Kidney tubule cell (primary cell): ENCODE measurements around the gene PITX3.

Experiments
- DNase-seq: peaks from one replicate; pipeline ENCODE4 v3.0.0-alpha.2; 2018; ENCODE audit warnings: low spot score

The PITX3 gene

DNA sequence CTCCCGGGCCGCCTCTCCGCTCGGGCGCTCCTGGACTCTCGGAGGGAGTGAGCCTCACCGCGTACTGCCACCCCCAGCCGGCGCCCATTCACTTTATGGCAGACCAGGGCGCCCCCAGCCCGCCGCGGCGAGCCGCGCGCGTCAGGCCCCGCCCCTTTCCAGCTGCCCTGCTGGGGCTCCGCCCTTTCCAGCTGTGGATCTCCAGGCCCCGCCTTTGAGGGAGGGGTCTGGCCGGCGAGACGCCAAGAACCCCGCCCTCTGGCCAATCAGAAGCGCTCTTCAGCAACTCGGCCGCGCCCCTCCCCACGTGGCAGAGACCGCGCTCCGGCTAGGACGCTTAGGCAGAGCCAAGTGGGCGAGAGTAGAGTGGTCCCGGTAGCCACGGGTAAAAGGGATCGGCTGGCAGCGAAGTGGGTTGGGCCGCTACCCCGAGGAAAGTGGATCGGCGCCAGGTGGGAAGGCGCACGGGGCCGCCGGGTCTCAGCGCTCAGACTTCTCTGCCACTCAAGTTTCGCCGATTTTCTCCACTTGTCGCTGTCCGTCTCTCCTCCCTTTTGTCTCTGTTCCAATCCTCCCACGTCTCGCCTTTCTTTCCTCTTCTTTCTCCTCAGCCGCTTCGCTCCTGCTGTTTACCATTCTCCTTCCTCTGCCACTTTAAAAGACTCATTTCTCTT, at the start of gene PITX3:
TSS of gene PITX3 (minus strand) at position 69 of the 674 bp plus-strand sequence. CDS start 9,432 bp downstream, outside the sequence.
- DNase-seq, result peak; percentile 87

DNA sequence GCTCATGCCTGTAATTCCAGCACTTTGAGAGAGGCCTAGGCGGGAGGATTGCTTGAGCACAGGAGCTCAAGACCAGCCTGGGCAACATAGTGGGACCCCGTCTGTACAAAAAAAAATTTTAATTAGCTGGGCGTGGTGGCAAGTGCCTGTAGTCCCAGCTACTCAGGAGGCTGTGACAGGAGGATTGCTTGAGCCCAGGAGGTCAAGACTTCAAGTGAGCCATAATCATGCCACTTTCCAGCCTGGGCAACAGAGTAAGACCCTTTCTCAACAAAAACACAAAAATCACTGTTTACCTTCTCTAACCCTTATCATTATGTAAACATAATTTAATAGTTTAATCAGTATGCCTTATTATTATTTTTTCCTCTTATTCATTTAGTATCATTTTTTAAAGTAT, 48.5 kb upstream of the PITX3 start:
- DNase-seq, result no peak

DNA sequence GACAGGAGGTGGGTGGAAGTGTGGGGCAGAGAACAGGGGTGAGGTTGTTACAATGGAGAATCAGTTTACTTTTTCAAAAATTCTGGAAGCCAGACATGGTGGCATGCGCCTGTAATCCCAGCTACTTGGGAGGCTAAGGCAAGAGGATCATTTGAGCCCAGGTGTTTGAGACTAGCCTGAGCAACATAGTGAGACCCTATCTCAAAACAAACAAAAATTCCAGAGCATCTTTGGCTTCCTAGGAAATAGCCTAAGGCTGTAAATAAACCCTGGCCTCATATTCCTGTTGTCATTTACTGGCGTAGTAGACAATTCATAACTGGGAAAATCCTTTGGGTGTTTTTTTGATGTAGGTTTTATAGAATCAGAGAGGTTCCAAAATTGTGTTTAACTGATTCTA, 48.0 kb upstream of the PITX3 start:
- DNase-seq, result no peak

DNA sequence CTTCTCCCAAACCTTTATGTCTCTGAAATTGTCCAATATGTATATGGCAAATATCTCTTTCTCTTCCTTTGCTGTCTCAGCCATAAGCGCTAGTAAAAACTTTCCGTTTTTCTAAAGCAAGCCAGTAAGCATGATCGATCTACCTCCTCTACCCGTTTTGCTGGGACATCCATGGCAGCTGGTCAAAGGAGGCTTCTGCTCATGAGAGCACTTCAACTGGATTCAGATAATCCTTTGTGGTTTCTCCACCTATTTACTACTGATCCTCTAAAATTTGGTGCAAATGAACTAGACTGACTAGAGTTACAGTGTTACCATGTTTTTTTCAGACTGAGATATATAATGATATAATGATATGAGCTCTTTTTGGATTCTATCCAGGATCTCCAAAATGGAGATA, 46.7 kb upstream of the PITX3 start:
- no peak for DNase-seq

DNA sequence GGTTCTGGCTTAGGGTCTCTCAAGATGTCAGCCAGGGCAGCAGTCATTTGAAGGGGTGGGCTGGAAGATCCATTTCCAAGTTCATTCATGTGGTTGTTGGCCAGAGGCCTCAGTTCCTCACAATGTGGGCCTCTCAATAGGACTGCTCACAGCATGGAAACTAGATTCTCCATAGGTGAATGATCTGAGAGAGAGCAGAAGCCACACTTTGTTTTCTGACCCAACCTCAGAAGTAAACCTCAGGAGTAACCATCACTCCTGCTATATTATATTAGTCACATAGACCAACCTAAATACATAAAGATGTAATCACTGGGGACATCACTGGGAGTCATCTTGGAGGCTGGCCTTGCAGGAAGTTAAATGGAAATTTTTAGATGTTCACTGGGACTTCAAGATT, 46.2 kb upstream of the PITX3 start:
- no peak for DNase-seq

DNA sequence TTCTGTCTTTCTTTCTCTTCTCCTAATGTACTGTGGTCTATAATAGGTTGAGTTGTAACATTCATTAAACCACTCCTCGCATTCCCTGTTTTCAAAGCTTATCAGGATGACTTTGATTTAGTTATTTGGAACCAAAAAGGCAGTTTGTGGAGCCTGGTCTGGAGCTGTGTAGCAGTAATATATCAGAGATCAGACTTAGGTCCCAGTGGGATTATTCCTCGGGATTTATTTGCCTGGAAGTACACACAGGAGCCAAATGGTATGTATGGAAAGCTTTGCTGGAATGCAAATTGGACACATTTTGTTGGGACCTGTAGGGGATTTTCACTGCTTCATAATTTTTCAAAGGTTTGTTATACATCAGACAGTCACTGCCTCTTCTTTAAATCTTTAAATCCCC, 44.9 kb upstream of the PITX3 start:
- DNase-seq, result no peak

DNA sequence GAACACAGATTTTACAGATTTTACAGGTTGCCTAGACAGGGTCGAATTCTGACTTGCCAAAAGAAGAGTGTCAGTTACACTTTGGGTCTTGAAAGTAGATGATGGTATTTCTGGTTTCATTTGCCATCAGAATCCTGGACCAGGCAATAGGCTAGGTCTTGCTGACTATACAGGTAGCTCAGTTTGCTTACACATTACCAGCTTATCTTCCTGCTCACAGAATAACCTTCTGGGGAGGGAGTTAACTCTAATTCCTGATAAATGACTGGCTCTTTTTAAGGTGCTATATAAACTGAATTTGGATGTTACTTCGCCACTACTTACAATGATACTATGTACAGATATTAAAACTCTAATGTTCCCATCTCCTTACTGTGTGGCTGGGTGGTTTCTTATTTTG, 43.8 kb upstream of the PITX3 start:
- DNase-seq, result no peak

DNA sequence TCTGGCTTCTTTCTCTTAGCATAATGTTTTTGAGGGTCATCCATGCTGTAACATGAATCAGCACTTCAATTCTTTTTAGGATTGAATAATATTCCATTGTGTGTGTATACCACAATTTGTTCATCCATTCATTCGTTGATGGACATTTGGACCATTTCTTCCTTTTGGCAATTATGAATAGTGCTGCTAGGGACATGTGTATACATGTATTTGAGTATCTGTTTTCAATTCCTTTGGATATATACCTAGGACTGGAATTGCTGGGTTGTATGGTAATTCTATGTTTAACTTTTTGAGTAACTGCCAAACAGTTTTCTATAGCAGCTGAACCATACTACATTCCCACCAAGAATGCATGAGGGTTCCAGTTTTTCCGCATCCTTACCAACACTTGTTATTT, 43.2 kb upstream of the PITX3 start:
- no peak for DNase-seq

DNA sequence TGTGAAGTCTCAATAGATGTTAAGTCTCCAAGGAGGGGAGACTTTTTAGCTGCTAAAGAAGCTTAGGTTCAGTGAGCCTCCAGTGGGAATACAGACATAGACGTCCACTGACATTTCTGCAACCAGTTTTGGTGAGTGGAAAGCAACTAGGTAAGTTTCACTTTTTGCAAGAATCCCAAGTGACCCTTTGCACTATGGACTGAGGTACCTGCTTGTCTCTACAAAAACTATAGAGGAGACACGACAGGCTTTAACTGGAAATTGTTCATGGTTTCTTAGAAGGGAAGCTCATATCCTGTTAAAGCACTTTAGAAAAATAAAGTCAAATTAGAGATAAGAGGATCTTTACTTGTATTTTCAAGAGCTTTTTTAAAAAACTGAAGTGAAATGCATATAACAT, 42.6 kb upstream of the PITX3 start:
- DNase-seq, result no peak

DNA sequence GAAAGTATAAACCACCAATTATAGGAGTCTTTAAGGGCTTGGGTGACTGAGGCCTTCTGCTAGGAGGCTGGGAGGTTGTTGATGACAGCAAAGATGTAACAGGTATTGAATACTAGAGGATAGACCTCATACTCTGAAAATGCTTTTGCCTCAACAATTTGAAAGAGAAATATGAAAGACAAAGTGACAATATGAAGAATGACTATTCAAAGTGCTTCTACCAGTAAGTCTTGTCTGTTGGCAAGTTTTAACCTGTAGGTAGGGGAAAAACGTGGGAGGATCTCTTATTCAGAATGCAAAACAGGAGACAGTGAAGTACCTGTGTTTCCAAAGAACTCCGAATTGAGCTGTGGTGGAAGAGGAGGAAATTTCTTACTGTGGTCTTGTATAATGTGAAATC, 42.2 kb upstream of the PITX3 start:
- DNase-seq, result no peak

DNA sequence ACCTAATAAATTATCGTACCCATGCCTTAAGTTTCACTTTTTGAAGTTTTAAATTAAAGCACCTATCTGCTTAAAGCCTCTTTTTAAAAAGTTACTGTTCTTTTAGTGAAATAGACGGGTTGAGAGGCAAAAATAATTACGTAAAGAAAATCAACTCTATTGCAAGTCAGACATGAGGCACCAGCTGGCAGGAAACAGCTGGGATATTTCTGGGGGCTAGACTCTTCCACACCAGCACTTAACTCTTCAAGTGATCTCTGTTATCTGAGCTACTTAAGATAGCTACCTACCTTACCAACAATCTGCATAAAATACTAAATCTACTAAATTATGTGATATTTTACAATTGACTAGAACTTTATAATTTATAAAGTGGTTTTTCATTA, 39.8 kb upstream of the PITX3 start:
- DNase-seq, result no peak

DNA sequence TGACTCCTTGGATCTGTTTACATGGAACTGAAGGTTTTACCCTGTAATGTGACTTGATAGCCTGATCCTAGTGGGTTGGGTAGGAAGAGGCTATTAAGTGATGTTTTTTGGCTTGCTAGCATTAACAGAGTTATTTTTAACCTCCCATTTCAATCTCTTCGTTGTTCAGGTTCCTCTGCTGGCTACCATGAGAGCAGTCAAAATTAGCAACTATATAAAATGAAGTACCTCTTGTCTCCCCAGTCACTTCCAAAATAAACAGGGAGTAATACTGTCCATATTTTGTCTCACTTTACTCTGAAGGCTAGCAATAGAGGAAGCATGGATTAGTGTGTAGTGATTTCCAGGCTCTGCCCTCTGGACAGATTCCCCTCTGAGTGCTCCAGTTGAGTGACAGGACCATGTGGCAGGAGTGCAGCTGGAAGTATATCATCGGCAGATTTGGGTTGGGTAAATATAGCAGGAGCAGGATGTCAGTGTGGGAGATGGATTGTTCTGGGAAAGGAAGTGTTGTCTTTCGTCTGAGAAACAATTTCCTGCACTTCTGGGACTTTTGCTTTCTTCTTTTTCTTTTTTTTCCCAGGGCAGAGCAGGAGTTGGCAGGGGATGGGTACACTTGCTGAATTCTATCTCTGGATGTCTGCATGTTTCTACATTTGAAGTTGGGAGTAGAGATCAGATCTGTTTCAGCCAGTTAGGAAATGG, 39.2 kb upstream of the PITX3 start:
- no peak for DNase-seq

DNA sequence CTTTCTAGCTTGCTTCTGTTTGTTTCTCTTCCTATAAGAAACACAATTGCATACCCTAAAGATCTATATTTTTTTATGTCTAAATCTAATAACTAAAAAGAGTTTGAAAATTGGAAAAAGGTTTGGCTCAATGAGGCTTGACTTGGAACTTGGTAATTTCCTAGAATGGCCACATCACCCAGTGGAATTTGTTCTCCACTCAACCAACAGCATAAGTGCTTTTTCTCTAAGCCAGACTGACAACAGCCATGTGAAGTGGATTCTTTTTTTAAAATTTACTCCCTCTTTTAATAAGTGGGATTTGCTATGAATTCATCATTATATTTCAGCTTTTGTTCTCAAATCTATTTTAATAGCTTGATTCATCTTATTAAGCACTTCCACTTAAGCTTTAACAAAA, 37.8 kb upstream of the PITX3 start:
- DNase-seq, result no peak

DNA sequence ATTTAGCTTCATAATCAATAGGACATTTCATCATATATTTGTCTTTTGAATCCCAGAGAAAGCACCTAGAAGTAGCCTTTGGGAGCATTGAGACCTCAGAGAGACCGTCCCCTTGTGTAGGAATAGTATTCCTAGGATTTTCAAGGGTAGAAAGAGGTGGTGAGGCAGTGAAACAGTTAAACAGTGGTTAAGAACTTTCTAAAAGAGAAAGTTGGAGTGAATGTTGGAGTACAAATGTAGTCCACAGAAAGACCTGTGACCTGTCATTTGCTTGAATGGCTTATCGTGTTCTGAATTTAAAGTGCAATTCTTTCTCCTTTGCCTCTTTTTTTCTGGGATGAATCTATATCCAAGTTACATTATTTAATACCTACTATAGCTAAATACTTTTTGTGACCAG, 34.0 kb upstream of the PITX3 start:
- no peak for DNase-seq

DNA sequence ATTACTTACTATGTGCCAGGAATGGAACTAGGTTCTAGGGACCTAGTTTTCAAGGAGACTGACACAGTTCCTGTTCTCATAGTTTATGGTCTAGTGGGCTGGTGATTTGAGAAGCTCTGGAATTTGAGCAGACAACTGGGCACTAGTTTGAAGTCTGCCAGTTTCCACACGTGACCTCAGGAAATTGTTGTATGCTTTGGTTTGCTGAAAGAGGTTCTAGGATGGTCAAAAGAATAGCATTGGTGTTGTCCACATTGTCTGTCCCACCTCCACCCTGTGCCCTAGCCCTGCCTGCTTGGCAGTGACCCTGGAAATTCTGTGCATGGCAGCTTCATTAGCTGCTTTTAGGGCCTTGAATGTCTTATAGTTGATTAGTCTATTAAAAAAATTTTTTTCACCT, 32.8 kb upstream of the PITX3 start:
- peak; percentile 76 for DNase-seq

DNA sequence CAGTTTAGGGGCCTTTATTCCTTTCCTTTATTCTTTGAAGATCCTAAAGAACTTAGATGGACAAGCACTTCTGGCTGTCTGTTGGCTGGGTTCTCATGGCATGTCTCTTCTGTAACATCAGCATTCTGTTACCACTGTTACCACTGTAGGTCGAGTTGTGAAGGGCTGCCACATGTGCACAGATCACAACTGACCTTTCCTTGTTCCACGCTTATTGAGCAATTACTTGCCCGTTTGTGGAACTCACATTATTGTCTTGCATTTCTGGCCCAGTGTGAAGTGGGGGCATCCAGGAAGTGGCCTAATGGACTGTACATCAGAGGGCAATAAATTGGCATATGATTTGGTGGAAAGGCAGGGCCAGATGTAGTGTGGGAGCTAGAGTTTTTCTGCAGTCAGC, 27.7 kb upstream of the PITX3 start:
- DNase-seq, result no peak

DNA sequence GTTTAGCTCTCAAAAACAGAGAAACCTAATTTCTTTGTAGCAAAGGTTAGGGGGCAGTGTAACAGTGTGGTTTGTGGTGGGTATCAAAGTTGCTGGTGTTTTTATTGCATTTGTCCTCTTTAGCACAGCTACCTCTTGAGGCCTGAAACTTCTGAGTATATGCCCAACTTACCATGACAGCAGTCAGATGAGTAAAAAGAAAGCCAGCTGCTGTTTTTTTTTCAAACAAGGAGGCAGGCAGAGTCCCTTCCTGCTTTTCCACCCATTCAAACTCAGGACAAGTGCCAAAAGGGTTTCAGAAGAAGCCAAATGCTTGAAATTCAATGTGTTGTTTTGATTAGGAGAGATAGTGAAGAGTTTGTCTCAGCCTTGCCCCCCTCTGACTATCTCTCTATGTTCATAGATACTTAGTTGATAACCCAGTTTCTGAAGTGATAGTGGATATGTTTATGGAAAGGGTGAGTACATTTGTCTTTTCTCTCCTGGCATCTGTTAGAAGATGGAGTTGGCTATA, 27.1 kb upstream of the PITX3 start:
- DNase-seq, result peak; percentile 71

DNA sequence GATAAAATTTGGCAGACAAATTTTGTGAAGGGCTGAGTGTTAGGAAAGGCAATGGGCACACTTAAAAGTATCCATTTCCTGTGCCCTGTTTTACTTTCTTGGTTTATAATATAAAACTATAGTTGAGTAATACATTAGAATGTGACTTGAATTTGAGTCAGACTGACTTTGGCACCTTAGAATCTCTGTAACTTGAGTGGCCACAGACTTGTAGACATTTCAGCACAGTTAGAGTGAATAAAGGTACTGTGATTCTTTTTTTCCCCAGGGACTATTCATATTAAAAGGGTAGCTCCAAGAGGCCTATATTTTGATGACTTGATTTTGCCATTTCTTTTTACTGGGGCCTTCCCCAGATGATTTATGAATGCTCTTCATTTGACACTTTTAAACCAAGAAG, 26.4 kb upstream of the PITX3 start:
- peak; percentile 65 for DNase-seq

DNA sequence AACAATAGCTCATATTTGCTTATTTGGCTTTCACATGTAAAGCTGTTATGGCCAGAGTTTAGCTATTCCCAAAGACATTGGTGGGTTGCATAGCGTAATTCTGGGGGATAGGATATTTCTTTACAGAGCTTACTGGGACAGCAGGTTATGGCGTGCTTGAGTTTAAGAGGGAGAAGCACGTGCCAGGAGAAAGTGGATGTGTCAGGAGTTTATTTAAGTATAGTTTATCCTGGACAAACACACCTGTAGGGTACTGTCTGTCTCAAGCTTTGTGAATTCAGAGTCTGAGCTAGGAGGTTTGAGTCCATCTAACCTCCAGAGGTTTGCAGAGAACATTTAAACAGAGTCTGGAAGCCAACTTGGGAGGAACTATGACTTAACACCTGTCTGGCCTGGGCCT, 25.4 kb upstream of the PITX3 start:
- no peak for DNase-seq

DNA sequence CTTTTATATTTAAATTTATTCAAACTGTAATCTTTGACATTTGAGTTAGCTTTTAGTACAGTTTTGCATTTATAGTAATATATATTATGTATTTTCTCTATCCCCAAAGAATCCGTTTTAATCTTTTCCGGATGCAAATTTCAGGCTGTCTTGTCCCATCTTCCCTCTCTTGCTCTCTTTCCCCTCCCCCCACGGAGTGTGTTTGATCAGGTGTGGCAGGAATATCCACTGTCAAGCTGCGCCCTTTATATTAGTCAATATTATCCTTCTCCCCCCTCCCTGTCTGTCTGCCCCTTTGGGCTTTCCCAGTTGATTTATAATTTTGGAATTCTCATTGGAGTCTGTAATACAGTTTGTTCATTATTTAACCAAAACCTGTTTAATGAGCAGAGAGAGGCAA, 23.1 kb upstream of the PITX3 start:
- no peak for DNase-seq

DNA sequence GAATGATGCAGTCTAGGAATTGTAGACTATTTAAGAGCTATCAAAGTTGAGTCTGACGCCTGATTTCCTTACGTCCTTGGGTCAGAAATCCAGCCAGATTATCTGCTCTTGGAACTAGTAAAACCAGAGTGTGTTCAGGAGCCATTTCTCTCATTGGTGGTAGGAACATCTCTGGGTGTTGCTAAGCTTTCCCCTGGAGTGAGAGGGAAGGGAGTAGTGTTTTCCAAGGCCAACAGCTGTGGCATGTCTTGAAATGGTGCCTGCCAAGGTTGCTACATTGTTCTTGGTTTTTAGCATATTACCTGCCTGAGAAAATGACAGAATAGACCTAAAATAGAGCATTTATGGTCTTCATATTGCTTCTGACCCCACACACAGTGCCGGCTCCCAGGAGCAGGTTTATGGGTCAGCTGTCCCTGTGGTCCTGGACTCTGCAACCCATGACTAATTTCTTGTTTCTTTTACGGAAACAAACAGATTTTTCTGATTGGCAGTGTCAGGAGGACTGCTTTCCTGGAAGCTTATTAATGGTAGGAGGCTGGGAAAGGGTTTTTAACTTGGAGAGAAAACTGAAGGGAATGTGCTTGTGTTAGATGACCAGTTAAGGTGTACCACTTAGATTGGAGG, 21.5 kb upstream of the PITX3 start:
- peak; percentile 64 for DNase-seq

DNA sequence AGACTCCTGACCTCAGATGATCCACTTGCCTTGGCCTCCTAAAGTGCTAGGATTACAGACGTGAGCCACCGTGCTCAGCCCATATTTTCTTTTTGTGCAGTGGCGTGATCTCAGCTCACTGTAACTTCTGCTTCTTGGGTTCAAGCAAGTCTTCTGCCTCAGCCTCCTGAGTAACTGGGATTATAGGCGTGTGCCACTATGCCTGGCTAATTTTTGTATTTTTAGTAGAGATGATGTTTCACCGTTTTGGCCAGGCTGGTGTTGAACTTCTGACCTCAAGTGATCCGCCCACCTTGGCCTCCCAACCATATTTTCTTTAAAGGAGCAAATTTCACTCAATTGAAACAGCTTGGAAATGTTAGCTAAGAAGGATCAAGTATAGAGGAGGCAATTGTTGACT, 20.5 kb upstream of the PITX3 start:
- no peak for DNase-seq

DNA sequence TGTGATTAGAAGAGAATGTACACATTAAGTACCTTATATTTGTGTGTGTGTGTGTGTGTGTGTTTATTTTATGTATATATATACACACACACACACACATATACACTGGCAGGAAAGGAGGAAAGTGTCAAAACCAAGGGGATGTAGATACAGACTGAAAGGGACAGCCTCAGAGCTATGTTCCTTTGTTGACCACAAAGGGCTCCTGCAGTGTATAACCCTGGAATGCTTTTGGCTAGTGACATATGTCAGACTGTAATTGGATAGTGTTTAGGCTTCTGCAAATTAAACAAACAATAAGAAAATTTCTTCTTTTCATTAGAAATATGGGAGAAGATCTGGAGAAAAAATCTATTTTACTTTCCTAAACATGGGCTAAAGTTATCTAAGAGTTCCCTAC, 19.9 kb upstream of the PITX3 start:
- DNase-seq, result no peak
